HG03280 (cell line): ENCODE data around the gene GPD2.

ENCODE experiments used
- ATAC-seq: cut with Tn5 transposase; IDR thresholded peaks from one replicate; pipeline ENCODE4 v1.9.1; 2021; ENCODE audit warnings: mild to moderate bottlenecking, moderate library complexity; ENCODE audit not compliant: unreplicated experiment

GPD2 gene

GRCh38 chr2:156435718-156436496, at the start of gene GPD2:
Gene GPD2, plus strand, starts transcription at chr2:156436379. Its CDS starts 39,727 bp downstream, at chr2:156476106.
- ATAC-seq, result peak; percentile 59

- no peak for ATAC-seq
Observed at GRCh38 chr2:156394033-156394741, 42.0 kb upstream of the GPD2 start.

- ATAC-seq, result no peak
Observed at GRCh38 chr2:156396126-156396525, 40.1 kb upstream of the GPD2 start.

DNA sequence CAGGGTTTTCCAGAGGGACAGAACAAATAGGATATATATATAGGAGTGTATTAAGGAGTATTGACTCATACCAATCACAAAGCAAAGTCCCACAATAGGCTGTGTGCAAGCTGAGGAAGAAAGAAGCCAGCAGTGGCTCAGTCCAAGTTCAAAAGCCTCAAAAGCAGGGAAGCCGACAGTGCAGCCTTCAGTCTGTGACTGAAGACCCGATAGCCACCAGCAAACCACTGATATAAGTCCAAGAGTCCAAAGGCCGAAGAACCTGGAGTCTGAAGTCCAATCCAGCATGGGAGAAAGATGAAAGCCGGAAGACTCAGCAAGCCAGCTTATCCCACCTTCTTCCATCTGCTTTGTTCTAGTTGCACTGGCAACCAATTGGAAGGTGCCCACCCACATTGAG, 39.0 kb upstream of the GPD2 start:
- ATAC-seq, result no peak

GRCh38 chr2:156398176-156398575, 38.0 kb upstream of the GPD2 start:
- no peak for ATAC-seq

- ATAC-seq, result no peak
Observed at GRCh38 chr2:156399224-156399949, 36.8 kb upstream of the GPD2 start.

DNA sequence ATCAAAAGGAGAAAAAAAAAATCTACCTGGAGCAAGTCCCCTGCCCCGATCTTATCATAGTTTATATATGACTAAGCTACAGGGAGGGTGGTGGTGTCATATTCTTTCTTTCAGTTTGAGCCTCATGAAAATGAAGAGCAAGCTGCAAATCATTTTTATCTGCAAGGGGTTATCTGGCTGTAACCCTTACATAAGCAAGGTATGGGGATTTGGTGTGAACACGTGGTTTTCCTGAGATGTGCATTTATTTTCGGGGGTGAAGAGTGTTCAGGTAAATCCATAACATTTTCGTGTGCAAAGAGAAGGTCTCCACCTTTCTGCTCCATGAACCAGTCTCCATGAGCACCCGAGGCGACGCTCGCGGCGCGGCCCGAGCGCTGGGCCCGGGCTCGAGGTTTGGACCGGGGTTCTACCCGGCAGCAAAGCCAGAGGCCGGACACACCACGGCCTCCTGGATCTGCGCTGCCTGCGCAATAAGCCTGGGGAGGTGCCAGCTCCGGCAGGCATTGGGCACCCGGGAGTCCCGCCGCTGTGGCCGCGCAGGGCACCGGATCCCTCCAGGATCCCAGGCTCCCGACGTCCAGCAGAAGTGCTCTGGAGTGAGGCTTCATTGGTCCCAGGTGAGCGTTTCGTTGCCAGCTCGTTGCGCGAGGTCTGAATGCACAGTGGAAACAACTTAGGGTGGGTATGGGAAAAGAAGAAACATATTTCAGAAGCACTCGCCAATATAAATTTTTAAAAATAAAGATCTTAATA, 36.1 kb upstream of the GPD2 start:
- peak; percentile 37 for ATAC-seq

DNA sequence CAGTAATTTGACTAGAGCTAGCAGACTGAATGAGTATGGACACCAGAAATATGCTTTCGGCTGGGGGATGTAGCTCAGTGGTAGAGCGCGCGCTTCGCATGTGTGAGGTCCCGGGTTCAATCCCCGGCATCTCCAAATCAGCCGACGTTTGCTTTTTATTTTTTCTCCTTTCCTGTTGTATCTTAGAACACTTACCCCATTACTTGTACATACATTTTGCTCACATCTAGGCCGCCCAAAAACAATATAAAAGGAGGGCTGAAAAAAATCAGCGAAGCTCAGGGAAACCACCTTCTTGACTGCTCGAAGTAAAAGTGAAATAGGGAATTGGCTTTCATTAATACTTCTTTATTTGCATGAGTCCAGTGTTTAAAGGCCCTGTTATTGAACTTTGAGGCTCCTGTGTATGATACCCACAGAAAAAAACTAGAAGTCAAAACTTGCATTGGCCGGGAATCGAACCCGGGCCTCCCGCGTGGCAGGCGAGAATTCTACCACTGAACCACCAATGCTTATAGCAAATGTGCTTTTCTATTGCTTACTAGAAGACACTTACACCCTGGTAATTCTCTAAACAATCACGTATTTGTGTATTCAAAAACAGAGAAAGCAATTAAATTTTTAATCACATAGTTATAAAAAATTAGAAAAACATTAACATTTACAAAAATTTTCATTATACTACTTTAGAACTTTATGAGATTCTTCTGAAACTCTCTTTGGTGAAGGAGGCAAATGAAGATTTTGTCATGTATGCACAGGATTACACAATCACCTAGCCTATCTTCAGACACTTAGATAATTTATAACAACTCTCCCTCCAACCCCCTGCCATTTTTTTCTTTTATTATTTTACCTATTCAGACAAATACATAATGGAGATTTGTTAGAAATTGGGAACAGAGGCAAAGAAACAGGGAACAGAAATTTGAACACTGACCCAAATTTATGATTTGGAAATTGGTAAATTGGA, 35.2 kb upstream of the GPD2 start:
- ATAC-seq, result peak; percentile 66

GRCh38 chr2:156401861-156402260, 34.3 kb upstream of the GPD2 start:
- no peak for ATAC-seq

GRCh38 chr2:156405586-156405985, 30.6 kb upstream of the GPD2 start:
- no peak for ATAC-seq

- ATAC-seq, result no peak
Observed at GRCh38 chr2:156411835-156412234, 24.3 kb upstream of the GPD2 start.

DNA sequence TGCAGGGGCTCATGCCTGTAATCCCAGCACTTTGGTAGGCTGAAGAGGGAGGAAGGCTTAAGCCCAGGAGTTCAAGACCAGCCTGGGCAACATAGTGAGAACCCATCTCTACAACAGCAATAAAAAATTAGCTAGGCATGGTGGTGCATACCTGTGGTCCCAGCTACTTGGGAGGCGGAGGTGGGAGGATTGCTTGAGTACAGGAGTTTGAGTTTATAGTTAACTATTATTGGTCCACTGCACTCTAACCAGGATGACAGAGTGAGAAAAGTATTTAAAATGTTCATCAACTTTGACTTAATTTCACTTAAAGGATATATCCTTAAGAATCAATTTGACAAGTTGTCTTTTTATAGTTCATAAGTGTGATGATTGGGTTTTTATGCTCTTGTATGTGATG, 14.3 kb upstream of the GPD2 start:
- no peak for ATAC-seq

- ATAC-seq, result no peak
Observed at GRCh38 chr2:156423674-156424282, 12.4 kb upstream of the GPD2 start.

DNA sequence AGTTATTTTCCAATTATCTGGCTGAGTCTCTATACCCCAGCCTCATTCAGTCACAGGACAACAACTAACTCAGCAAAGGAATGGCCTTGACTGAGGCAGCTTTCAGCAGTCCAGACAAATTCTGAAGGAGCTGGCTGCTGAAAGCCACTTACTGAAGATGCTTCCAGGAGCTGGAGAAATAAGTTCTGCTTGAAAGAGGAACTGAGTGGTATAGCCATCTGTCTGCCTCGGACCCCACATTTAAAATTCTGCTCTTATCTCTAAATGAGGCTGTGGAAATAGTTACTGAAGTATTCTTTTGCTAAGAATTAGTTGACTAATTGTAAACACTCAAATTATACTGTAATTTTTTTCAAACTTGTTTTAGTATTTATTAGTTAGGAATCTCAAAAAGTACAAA, 9.1 kb upstream of the GPD2 start:
- ATAC-seq, result no peak

DNA sequence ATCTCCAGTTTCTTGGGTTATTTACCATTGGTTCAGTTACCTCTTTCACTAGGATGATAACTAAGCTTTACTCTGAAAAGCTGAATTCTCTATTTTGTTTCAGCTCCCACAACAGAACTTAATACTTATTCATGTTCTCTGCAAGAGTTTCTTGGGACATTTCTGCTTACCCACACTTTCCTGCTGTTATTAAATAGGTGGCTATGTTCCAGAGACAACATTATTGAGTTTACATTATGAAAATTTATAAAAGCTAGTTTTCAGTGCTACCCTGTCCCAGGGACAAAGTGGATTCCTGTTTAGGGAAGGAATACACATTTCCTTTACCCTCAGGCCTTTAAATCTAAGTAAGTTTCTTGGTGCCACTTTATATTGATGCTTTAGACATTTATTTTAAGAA, 7.0 kb upstream of the GPD2 start:
- no peak for ATAC-seq

GRCh38 chr2:156430236-156430979, 5.8 kb upstream of the GPD2 start:
- ATAC-seq, result no peak

GRCh38 chr2:156430980-156431358, 5.2 kb upstream of the GPD2 start:
- peak; percentile 63 for ATAC-seq

DNA sequence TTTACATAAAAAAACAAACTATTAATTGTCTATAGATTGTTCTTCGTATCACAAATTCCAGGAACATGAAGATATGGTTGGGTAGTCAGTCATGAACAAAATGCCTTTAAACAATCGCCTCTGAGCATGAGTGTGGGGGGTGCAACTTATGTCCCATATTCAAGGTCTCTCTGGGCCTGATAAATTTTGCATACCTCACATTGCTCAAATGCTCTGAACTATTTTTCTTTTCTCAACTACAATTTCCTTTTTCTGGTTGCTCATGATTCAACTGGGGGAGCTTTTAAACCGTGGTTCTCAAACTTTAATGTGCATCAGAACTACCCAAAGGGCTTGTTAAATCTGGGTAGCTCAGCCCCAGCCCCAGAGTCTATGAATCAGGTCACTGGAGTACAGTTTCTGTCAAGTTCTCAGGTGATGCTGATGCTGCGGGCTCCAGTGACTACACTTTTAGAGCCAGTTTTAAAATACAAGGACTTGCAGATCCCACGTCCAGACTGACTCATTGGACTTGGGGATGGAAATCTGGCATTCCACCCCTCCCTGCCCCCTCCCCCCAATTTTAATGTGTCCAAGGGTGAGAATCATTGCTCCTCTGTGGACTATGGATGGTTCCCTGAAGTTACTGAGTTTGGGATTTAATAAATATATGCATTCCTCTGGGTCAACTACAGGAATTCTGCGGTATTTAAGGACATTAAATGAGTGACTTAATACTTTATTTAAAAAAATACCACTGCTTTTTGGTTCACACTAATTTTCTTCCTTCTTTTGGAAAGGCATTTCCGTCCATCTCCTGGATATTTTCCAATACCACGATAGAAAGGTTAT, 1.5 kb upstream of the GPD2 start:
- ATAC-seq, result no peak
